Natural killer cell treated with Interleukin-12 subunit alpha and Interleukin-12 subunit beta and Interleukin-15 and Interleukin-18, amount 100 ng/mL, for 72 hours (primary cell): Measurements from ENCODE around the gene DNM3. TPM values are rescaled to one million over a fixed set of nuclear protein-coding genes. Genes with fewer than 3 reads are reported as not detected.
A peak's percentile ranks its signal among the peaks of the same experiment; 100 is the strongest.
"Not testable (repeated sequence)": the region's sequence is repeated elsewhere in the genome, so short reads cannot be mapped to it uniquely, and the experiment has no call there.

ENCODE experiments used
- ATAC-seq, 2 donors: fragments of 150-1000 bp; cut with Tn5 transposase in 1 of 2; sonication (Bioruptor Pico), chemical (Tn5 transposase) in 1 of 2; 2 replicates each; pipeline ENCODE4 v1.10.0; 2021
- DNase-seq: peaks from one replicate; pipeline ENCODE4 v3.0.0; 2022; ENCODE audit warnings: low spot score
- H3K27ac Mint-ChIP-seq, 2 donors: 1 replicate in 1 of 2; 2 replicates in 1 of 2; pipeline ENCODE4 v1.8.0; 2022; ENCODE audit warnings: mixed read lengths in 2 of 2, mild to moderate bottlenecking in 1 of 2, moderate library complexity in 1 of 2
- H3K27me3 Mint-ChIP-seq, 2 donors: 1 replicate in 1 of 2; 2 replicates in 1 of 2; pipeline ENCODE4 v1.8.0; 2022; ENCODE audit warnings: mixed read lengths in 2 of 2
- H3K36me3 Mint-ChIP-seq: one replicate; pipeline ENCODE4 v1.8.0; 2022; ENCODE audit warnings: mixed read lengths
- H3K4me1 Mint-ChIP-seq, 2 donors: 1 replicate in 1 of 2; 2 replicates in 1 of 2; pipeline ENCODE4 v1.8.0; 2022; ENCODE audit warnings: low read depth in 2 of 2, mixed read lengths in 2 of 2, mild to moderate bottlenecking in 1 of 2
- H3K4me3 Mint-ChIP-seq: one replicate; pipeline ENCODE4 v1.8.0; 2022; ENCODE audit warnings: mixed read lengths
- H3K9me3 Mint-ChIP-seq: 2 replicates; pipeline ENCODE4 v1.8.0; 2022; ENCODE audit warnings: mixed read lengths
- total RNA-seq, 2 donors: library from RNA; stranded (reverse); gene quantifications; one replicate each; pipeline ENCODE4 v1.2.3, GENCODE V29; 2022

The DNM3 gene
- 1 to 10 TPM; 1.5 to 3.5 TPM for total RNA-seq

DNA sequence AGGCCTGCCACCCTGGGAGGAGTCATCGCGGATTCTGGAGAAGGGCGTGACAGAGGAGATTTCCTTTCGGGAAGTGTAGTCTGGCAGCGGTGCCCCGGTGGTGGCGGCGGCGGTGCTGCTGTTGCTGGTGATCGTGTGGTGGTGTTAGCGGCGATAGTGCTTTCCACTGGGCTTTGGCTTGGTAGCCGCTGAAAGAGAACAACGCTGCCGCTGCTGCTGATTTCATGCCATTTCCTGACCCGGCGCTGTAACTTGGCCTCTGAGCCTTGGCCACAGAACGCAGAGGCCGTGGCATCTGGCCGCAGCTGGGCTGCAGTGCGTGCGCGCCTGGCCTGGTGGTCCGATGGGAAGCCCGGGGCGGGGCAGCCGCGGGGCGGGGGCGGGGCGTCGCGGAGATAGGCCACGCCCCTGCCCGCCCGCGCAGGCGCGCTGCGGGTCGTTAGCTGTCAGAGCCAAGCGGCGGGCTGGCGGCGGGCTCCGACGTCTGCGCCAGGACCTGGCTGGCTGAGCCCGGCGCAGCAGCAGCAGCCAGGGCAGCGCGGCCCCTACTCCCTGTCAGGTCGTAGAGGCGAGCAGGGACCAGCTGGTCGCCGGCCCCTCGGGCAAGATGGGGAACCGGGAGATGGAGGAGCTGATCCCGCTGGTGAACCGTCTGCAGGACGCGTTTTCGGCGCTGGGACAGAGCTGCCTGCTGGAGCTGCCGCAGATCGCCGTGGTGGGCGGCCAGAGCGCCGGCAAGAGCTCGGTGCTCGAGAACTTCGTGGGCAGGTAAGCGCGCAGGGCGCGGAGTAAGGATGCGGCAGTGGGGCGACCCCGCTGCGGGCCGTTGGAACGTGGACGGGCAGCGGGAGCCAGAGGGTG is at the start of gene DNM3:
Gene DNM3 (plus strand): TSS at position 449 of the 861 bp plus-strand sequence. CDS start 159 bp downstream, at position 608.
- peaks cover 18 to 27% of the 10 kb centered on the region in 2 donors for H3K27me3 Mint-ChIP-seq
- H3K4me3 Mint-ChIP-seq: peak within 1 kb of the TSS; percentile 81
- ATAC-seq (peak; percentile 96 to 98), DNase-seq (peak; percentile 88)
- H3K9me3 Mint-ChIP-seq: no peaks in the 10 kb centered on the region
- peaks cover 15 to 19% of the 10 kb centered on the region in 2 donors for H3K4me1 Mint-ChIP-seq
- H3K36me3 Mint-ChIP-seq: no peaks in the 10 kb centered on the region
- peak within 1 kb of the TSS; percentile 52 to 85 for H3K27ac Mint-ChIP-seq

DNA sequence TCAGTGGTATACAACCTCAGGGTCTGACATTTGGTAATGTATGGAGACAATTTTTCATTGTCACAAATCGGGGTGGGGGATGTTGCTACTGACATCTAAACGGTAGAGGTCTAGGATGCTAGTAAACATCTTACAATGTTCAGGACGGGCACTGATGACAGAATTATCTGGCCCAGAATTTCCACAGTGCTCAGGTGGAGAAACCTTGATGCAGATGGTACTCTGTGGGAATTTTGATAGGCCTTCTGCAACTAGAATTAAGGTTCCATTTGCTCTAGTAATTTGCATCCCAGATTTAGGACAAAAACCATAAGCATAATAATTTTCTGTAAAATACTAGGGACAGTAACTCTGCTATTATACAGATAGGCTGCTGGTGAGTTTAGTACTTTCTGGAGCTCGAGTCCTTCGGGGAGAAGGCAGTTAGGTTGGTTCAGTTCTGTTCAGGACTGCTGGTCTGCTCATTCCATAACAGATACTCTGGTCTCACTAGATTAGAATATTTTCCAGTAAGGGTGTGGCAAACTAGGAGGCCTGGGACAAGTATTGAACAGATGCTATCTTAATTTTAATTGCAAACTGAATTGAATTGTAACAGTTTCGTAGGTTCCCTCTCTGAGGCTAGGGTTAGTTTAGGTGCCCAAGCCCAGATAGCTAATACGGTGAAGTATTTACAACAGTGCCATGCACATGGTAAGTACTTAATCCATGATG is 48.5 kb upstream of the DNM3 start:
- ATAC-seq (no peak), DNase-seq (no peak)
- peak overlapping the region in 1 of 2 donors; percentile 99 for H3K27ac Mint-ChIP-seq
- no peaks in the 10 kb centered on the region for H3K9me3 Mint-ChIP-seq
- H3K4me3 Mint-ChIP-seq: no peak overlapping the region
- no peaks in the 10 kb centered on the region for H3K27me3 Mint-ChIP-seq
- peaks cover 21 to 26% of the 10 kb centered on the region in 2 donors for H3K4me1 Mint-ChIP-seq
- peaks cover 51% of the 10 kb centered on the region for H3K36me3 Mint-ChIP-seq

DNA sequence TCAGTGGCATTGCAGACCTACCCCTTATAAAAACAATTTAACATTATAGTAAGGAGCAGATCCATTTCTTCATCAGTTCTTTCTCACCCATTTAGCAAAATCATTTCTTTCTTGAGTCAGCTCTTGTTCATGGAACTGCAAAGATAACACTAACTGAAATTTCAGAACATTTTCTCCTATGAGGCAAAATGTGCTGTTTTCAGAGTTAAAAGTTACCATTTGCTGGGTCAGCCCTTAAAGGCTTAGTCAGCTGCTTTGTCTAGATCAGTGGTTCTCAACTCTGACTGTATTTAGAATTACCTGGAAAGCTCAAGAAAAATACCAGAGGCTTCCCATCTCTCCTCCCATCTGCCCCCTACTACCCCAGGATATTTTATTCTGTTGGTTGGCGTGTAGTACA is 47.7 kb upstream of the DNM3 start:
- no peak for DNase-seq
- H3K27me3 Mint-ChIP-seq: no peaks in the 10 kb centered on the region
- H3K4me3 Mint-ChIP-seq: peak overlapping the region; percentile 88
- H3K27ac Mint-ChIP-seq: peak overlapping the region; percentile 95 to 99
- peak in 1 of 2 donors; percentile 36 for ATAC-seq
- peaks cover 21 to 22% of the 10 kb centered on the region in 2 donors for H3K4me1 Mint-ChIP-seq
- H3K36me3 Mint-ChIP-seq: peaks cover 47% of the 10 kb centered on the region
- H3K9me3 Mint-ChIP-seq: no peaks in the 10 kb centered on the region

DNA sequence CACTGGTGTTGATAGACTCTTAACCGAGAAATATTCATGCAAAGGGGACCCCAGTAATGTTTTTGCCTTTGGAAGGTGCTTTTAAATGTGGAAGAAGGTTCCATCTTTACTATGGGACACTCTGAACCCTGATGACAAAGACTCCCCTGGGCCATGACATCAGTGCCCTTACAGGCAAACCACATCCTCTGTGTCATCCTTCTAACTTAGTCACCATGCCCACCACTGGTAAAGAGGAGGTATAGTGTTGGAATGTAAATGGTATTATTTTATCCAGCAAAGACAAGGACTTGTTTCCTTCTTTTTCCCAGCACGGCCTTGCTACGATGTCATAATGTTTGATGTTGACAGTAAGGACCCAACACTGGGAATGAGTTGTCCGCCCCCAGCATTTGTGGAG is 47.2 kb upstream of the DNM3 start:
- ATAC-seq: peak; percentile 99 to 100
- peak overlapping the region; percentile 95 to 99 for H3K27ac Mint-ChIP-seq
- peak overlapping the region; percentile 88 for H3K4me3 Mint-ChIP-seq
- DNase-seq: peak; percentile 69
- H3K36me3 Mint-ChIP-seq: peaks cover 43% of the 10 kb centered on the region
- peaks cover 21 to 22% of the 10 kb centered on the region in 2 donors for H3K4me1 Mint-ChIP-seq
- H3K27me3 Mint-ChIP-seq: no peaks in the 10 kb centered on the region
- H3K9me3 Mint-ChIP-seq: no peaks in the 10 kb centered on the region

DNA sequence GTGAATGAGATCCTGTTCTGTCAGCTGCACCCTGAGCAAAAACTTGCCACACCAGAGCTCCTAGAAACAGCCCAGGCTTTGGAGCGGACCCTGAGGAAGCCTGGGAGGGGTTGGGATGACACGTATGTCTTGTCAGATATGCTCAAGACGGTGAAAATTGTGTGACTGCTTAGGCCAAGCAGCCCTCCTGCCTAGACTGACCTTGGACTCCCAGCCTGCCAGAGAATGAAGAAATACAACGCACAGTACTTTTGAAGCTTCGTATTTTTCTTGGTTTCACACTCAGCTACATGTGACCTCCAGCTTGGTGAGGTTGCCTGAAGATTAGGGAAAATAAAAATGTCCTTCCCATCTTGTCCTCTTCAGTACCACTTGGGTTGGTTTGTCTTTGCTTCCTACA is 44.7 kb upstream of the DNM3 start:
- H3K4me1 Mint-ChIP-seq: peaks cover 18 to 19% of the 10 kb centered on the region in 2 donors
- DNase-seq (no peak), ATAC-seq (no peak)
- peak overlapping the region in 1 of 2 donors; percentile 74 for H3K27ac Mint-ChIP-seq
- no peaks in the 10 kb centered on the region for H3K27me3 Mint-ChIP-seq
- H3K9me3 Mint-ChIP-seq: no peaks in the 10 kb centered on the region
- no peak overlapping the region for H3K4me3 Mint-ChIP-seq
- H3K36me3 Mint-ChIP-seq: peaks cover 26% of the 10 kb centered on the region

DNA sequence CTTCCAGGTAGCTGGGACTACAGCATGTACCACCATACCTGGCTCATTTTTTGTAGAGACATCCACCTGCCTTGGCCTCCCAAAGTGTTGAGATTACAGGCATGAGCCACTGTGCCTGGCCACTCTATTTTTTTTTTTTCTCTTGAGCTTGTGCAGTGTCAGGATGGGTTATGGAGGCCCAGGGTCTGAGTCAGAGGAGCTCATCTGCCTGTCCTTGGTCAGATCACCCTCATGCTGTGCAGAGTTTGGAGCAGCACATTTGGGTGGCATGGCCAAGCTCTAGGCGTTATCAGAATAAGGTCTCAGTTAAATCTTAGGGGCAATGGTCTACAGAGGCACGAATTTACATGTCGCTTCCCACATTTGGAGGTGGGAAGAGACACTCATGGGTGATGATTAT is 43.0 kb upstream of the DNM3 start:
- no peaks in the 10 kb centered on the region for H3K27me3 Mint-ChIP-seq

DNA sequence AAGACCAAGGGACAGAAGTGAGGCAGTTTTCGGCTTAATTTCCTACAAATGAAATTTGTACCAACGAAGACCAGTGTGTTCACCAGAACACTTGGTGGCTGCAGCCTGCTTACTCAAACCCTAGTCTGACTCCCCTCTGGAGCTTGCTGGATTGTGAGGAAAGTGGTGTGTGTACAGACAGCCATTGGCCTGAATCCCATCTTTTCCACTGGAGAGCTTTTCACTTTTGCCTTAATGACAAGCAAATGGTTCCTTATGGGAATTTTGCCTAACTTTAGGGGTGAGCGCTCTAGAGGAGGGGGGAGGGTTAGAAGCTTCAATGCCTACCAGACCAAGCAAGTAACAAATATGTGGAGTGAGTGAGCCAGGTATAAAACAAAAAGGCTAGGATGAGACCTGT is 42.5 kb upstream of the DNM3 start:
- H3K27me3 Mint-ChIP-seq: no peaks in the 10 kb centered on the region
- peak overlapping the region in 1 of 2 donors; percentile 32 for H3K27ac Mint-ChIP-seq
- H3K4me1 Mint-ChIP-seq: peaks cover 18 to 19% of the 10 kb centered on the region in 2 donors
- H3K36me3 Mint-ChIP-seq: peaks cover 18% of the 10 kb centered on the region
- no peak overlapping the region for H3K4me3 Mint-ChIP-seq
- no peak for ATAC-seq
- H3K9me3 Mint-ChIP-seq: no peaks in the 10 kb centered on the region
- no peak for DNase-seq

More for the DNA sequence above, 43.0 kb upstream of the DNM3 start:
- no peaks in the 10 kb centered on the region for H3K9me3 Mint-ChIP-seq
- H3K27ac Mint-ChIP-seq: peak overlapping the region in 1 of 2 donors; percentile 32
- H3K36me3 Mint-ChIP-seq: peaks cover 20% of the 10 kb centered on the region
- H3K4me3 Mint-ChIP-seq: no peak overlapping the region
- DNase-seq: no peak
- H3K4me1 Mint-ChIP-seq: peaks cover 21 to 22% of the 10 kb centered on the region in 2 donors
- no peak for ATAC-seq

DNA sequence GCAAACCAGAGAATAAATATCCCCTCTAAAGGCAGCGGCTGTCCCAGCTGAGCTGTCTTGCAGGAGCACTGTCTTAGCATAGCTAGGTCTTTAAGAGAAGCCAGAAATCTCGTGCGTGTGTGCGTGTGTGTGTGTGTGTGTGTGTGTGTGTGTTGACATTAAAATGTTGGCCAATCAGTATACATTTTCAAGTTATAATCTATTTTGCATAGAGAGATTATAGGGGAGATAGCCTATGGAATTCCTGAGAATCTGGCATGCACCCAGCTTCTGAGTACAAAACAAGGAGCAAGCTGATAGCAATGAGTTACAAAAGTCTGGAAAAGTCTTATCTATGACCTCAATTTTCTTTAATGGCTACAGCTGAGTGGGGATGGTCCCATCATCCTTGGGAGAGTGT is 42.1 kb upstream of the DNM3 start:
- ATAC-seq (no peak), DNase-seq (no peak)
- Mint-ChIP-seq H3K36me3 (peaks cover 14% of the 10 kb centered on the region), H3K9me3 (no peaks in the 10 kb centered on the region), H3K27ac (peak overlapping the region in 1 of 2 donors; percentile 32), H3K4me1 (peaks cover 14 to 15% of the 10 kb centered on the region in 2 donors), H3K27me3 (no peaks in the 10 kb centered on the region), H3K4me3 (no peak overlapping the region)

DNA sequence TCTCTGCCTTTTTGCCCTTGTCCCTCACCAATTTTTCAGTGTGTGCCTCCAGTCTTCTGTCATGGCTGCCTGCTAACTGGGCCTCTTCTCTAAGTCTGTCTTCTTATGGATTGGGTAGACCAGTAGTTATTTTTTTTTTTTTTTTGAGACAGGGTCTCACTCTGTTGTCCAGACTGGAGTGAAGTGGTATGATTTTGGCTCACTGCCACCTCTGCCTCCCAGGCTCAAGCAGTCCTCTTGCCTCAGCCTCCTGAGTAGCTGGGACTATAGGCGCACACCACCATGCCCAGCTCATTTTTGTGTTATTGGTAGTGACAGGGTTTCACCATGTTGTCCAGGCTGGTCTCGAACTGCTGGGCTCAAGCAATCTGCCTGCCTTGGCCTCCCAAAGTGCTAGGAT is 41.6 kb upstream of the DNM3 start:
- not testable (repeated sequence) for H3K4me3 Mint-ChIP-seq, H3K9me3 Mint-ChIP-seq, H3K27me3 Mint-ChIP-seq, ATAC-seq, DNase-seq
- Mint-ChIP-seq H3K36me3 (peaks cover 11% of the 10 kb centered on the region), H3K4me1 (peaks cover 11 to 14% of the 10 kb centered on the region in 2 donors), H3K27ac (peak overlapping the region in 1 of 2 donors; percentile 14)

DNA sequence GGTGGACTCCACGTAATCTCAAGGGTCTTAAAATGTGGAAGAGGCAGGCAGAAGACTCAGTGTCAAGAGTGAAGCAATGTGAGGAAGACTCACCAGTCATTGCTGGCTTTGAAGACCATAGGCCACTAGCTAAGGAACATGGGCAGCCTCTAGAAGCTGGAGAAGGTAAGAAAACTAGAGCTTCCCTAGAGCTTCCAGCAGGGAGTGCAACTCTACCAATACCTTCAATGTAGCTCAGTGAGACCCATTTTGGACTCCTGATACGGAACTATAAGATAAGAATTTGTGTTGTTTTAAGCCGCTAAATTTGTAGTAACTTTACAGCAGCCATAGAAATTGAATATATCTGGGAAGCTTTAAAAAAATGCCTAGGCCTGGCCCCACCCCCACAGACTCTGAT is 41.0 kb upstream of the DNM3 start:
- no peak for ATAC-seq
- Mint-ChIP-seq H3K4me3 (no peak overlapping the region), H3K4me1 (peaks cover 12 to 13% of the 10 kb centered on the region in 2 donors), H3K36me3 (peaks cover 7% of the 10 kb centered on the region), H3K27me3 (no peaks in the 10 kb centered on the region), H3K9me3 (no peaks in the 10 kb centered on the region), H3K27ac (peak overlapping the region in 1 of 2 donors; percentile 14)
- DNase-seq: no peak

DNA sequence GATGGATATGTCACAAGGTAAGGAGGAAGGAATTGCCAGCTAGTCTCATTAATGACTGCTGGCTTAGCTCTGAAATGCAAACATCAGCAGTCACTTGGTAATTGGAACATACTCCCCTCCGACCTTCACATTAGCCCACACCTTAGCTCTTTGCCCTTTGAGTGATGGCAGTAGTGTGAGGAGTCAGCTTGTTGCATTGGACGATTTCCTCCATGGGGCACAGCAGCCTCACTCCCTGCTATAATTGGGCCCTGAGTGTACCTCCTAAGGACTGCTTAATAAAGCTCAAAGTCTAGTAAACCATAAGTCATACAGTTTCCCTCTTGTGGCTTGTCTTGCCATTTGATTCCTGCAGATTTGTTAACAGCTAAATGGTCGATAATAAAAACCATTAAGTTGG is 40.4 kb upstream of the DNM3 start:
- Mint-ChIP-seq H3K27ac (no peak overlapping the region), H3K4me1 (peaks cover 16 to 18% of the 10 kb centered on the region in 2 donors), H3K9me3 (no peaks in the 10 kb centered on the region), H3K36me3 (peaks cover 5% of the 10 kb centered on the region), H3K4me3 (no peak overlapping the region), H3K27me3 (no peaks in the 10 kb centered on the region)
- DNase-seq: no peak
- no peak for ATAC-seq

DNA sequence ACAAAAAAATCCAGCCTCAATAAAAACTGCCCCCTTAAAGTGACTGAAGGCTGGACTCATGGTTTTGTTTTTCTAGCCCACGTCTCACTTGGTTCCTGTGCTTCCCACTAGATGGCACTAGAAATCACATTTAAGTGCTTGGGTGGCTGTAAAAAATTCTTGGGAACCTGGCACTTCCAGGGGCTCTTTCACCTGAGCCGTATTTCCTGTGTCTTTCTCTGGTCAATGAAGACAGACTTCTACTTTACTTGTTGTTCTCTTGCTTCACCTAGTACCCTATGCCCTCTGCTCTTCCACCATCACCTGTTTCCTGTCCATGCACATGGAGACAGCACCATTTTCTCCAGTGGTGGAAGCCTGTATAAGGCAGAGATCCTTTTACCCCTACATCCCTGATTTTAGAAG is 39.8 kb upstream of the DNM3 start:
- Mint-ChIP-seq H3K36me3 (no peaks in the 10 kb centered on the region), H3K9me3 (peaks cover under 1% of the 10 kb centered on the region), H3K27ac (no peak overlapping the region), H3K4me1 (peaks cover 18 to 20% of the 10 kb centered on the region in 2 donors), H3K27me3 (no peaks in the 10 kb centered on the region), H3K4me3 (no peak overlapping the region)
- DNase-seq (no peak), ATAC-seq (no peak)

DNA sequence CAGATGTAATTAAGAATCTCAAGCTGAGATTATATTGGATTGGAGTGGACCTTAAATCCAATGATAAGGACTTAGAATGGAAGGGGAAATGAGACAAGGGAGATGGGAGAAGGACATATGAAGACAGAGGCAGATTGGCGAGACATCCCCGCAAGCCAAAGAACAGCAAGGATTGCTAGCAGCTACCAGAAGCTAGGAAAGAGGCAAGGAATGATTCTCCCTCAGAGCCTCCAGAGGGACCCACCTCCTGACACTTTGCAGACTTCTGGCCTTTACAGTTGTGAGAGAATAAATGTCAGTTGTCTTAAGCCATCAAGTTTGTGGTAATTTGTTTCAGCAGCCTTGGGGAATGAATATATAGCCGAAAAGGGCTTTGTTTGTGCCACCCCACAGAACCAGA is 39.1 kb upstream of the DNM3 start:
- H3K36me3 Mint-ChIP-seq: no peaks in the 10 kb centered on the region
- H3K27ac Mint-ChIP-seq: no peak overlapping the region
- DNase-seq (no peak), ATAC-seq (no peak)
- no peaks in the 10 kb centered on the region for H3K27me3 Mint-ChIP-seq
- H3K4me1 Mint-ChIP-seq: peaks cover 22 to 25% of the 10 kb centered on the region in 2 donors
- H3K4me3 Mint-ChIP-seq: no peak overlapping the region
- peaks cover 3% of the 10 kb centered on the region for H3K9me3 Mint-ChIP-seq

DNA sequence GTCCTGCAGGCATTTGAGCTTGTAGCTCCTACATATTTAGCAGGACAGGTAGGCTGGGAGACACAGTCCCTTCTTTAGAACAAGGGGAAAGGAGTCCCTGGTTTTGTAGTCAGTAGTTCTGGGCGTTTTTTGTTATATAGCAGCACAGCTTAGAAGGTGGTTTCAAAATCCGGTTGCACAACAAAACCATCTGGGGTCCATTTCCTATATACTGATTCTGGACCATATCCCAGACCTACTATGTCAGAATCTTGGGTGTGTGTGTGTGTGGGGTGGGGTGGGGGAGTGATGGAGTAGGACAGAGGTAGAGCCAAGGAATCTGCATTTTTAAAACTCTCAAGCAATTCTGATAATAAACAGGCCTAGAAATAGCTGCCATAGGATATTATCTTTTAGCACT is 38.3 kb upstream of the DNM3 start:
- H3K36me3 Mint-ChIP-seq: no peaks in the 10 kb centered on the region

More for the DNA sequence above, 38.3 kb upstream of the DNM3 start:
- Mint-ChIP-seq H3K27me3 (no peaks in the 10 kb centered on the region), H3K27ac (no peak overlapping the region), H3K4me3 (no peak overlapping the region), H3K9me3 (peaks cover 3% of the 10 kb centered on the region), H3K4me1 (peaks cover 22 to 25% of the 10 kb centered on the region in 2 donors)
- DNase-seq (no peak), ATAC-seq (no peak)
